ENCODE results near the gene BAHCC1.
A peak's percentile ranks its signal among the peaks of the same experiment; 100 is the strongest.

BAHCC1 gene

DNA sequence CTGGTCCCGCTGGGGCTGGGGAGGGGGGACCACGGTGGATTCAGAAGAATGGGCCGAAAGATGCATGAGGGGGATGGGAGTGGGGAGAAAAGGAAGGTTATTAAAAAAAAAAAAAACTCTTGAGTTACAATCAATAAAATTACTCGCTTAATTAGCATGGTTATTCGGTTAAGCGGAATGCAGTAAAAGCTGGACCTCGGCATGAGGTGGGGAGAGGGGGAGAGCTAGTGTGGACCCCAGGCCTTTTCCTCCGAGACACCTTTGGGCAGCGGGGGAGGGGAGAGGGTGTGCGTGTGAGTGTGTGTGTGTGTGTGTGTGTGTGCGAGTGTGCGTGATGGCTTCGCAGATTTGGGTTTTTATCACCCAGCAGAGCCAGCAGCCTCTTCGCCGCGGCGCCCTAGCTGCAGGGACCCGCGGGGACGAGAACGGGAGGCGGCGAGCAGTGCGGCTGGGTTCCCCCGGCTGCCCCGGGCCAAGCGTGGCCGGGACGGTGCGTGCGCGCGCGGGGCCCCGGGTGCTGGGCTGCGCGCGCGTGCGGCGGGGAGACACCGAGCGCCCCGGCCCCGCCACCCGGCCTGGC lies 3.7 kb downstream of the BAHCC1 start:
- DNase-seq = no peak

DNA sequence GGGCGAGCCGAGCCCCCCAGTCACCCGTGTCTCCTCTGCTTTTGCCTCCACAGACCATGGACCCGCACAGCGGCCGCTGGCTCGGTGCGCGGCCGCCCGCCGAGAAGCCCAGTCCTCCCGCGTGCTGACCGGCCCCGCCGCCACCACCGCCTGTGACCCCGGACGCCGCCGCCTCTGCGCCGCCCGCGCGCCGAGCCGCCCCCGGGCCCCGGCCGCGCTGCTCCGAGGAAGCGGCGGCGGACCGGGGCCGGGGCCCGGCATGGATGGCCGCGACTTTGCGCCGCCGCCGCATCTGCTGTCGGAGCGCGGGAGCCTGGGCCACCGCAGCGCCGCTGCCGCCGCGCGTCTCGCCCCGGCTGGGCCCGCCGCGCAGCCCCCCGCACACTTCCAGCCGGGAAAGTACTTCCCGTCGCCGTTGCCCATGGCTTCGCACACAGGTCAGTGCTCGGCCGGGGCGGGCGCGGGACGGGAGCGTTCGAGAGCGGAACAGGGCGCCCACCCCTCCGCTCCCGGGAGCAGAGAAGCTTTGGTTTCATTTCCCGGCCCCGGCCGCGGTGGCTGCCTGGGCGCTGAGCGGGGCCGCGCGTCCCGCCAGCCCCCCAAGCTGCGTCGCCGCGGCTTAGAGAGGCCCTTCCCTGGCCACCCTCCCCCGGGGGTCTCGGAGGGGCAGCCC lies 4.4 kb downstream of the BAHCC1 start:
- DNase-seq = no peak

DNA sequence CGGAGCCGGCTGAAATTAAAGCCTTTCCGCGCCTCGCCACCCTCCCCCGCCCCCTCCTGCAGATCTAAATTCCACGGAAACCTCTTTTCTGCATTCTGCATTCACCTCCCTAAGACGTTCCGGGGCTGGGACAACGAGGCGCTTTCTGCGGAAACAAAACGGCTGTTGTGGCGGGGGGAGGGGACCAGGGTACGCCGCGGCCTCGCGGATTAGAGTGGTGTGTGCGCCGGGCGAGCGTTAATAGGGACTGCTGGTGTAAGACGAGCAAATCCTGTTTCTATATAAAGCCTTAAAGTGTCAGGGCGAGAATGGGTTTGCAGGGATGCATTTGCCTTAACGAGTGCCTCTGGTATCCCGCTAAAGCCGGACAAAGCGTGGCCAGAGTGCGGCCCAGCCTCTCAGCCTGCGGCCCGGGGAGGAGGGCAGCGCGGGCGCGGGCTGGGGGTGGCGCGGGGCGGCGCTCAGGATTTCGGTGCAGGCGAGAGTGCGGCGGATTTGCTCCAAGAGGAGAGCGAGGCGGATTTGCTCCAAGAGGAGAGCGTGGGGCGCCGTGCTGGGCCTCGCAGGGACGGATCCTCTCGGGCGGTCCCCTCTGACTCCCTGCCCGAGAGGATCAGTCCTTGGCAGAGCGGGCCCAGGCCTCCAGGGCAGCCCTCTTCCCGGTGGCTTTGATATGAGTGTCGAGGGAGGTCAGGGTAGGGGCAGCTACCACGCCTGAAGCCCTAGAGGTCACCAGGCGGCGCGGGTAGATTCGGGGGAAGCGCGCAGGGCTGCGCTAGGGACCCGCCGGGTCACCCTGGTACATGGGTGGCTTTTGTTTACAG lies 5.1 kb downstream of the BAHCC1 start:
- no peak for DNase-seq

DNA sequence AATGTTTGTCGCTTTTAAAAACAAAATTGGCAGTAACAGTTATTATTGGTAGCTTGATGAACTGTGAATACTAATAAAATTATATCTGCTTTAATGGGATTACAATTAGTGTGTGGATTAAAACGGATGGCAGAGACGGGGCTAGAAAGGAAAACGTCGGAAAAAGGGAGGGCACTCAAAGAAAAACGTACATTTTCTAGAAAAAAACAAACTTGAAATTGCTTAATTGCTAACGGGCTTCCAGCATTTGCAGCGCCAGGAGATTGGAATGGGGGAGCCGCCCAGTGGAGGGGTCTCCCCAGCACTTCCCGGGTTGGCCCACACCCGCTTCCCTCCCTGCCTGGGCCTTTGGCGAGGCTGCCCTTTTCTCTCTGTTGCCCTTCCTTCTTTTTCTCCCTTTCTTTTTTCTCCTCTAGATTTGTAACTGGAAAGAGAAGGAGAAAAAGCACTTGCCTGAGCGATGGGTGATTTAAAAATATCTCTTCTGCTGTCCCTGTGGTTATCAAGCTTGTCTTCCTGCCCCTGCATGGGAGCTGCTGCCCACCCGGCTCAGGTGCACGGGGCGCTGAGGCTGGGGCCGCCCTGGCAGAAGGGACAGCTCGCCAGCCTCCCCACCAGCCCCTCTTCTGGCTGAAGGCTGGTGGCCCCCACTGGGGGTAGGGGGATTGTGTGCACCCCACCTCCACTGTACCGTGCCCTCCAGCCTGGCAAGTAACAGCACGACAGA lies 5.9 kb downstream of the BAHCC1 start:
- no peak for DNase-seq

- DNase-seq = no peak
Observed at GRCh38 chr17:81401723-81402529, 6.7 kb downstream of the BAHCC1 start.

GRCh38 chr17:81402530-81402941 lies 7.3 kb downstream of the BAHCC1 start:
- DNase-seq = no peak

DNA sequence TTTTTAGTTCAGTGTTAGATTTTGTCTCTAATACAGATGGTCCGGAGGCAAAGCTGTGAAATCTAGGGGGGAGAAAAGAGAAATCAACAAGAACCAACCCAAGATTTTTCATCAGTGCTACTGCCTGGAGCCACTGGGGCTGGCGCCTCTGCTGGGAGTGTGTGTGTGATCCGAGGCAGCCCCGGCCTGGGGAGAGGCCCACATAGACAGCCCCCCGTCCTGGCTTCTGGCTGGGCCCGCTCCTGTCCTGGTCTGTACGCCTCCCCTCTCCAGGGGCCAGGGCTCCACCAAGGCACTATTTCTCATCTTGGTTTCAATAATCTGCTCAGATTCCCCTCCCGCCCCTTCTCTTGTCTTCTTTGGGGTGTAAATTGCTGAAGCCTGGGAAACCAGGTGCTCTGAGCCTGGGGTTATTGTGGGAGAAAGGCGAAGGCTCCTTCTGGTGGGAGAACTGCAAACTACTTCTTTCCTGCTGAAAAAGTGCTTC lies 7.8 kb downstream of the BAHCC1 start:
- no peak for DNase-seq

DNA sequence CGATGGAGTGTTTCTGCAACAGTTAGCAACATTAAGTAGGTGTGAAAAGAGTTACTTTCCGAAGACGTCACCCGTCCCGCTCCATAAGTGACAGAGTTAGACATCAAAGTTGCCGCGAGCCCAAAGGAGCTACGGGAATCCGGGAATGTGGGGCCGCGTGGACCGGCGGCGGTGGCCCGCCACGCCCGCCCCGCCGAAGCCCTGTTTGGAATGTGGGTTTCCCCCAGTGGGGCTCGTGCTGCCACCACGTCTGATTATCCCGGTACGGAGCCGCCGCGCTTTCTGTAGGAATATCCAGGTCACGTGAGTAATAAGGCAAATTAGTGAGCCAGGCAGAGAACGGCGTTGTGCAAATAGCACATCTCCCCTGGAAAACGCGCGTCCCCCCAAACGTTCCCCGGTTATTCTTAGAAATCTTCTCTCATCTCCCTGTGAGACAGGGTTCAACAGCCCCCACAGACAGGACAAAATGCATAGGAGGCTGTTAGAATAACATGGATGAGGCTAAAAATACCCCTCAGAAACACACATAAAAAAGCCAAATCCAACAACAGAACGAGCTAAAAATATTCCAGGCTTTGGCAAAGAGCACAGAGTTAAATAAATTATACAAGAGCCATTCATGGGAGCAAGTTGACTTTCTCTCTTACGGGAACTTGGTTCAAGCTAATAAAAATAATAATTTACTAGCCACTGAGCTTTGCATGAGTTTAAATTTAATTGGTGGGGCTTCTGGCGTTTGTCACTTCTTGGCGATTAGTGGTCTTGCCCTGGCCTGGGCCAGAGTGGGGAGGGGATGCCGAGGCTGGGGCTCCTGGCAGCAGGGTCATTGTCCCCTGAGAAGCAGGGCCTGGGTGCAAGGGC lies 8.6 kb downstream of the BAHCC1 start:
- no peak for DNase-seq

GRCh38 chr17:81404558-81405165 lies 9.4 kb downstream of the BAHCC1 start:
- no peak for DNase-seq

DNA sequence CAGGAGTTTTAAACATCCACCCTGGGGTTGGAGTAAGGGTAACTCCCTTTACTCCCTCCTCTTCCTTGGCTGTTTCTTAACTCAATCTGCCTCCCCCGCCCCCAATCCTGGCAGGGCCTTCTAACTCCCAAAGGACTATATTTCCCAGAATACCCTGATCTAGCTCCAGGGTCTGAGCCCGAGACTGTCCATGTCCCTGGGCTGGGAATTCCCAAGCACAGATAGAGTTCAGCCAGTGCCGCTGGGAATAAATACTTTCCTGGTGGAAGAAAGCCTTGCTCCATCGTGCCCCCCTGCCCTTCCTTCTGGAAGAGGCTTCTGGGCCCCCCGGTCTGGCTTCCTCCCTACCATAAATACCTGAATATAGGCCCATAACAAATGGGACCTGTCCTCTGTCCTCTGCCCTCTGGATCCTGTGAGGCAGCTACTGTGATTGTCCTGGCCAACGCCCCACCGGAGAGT lies 10.2 kb downstream of the BAHCC1 start:
- DNase-seq = no peak

GRCh38 chr17:81406117-81406953 lies 11.1 kb downstream of the BAHCC1 start:
- DNase-seq = no peak

- DNase-seq = no peak
Observed at GRCh38 chr17:81408049-81408448, 12.8 kb downstream of the BAHCC1 start.

- DNase-seq = no peak
Observed at GRCh38 chr17:81409190-81409935, 14.1 kb downstream of the BAHCC1 start.

- no peak for DNase-seq
Observed at GRCh38 chr17:81410852-81411251, 15.6 kb downstream of the BAHCC1 start.

GRCh38 chr17:81411305-81411704 lies 16.0 kb downstream of the BAHCC1 start:
- no peak for DNase-seq

DNA sequence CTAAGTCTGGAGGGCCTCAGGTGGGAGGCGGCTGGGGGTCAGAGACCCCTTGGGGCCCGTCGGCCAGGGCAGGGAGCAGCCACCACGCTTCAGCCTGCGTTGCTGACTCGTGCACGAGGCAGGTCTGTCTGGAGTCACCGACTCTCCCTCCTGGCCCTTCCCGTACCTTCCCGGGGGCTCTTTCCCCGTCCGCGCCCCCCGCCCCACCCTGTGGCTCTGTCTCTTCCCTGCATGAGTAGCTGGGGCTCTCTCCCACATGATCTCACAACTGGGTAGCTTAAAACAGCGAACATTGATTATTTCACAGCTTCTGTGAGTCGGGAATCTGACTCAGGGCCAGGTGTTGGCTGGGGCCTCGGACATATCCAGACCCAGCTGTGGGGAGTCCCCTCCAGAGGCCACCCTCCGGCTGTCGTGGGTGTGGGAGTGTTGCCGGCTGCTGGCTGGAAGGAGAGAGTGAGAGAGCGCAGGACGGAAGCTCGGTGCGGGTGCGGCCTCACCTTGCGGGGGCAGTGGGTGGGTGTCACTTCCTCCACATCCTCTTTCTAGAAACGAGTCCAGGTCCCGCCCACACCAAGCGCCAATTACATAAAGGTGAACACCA lies 17.3 kb downstream of the BAHCC1 start:
- peak; percentile 53 for DNase-seq

DNA sequence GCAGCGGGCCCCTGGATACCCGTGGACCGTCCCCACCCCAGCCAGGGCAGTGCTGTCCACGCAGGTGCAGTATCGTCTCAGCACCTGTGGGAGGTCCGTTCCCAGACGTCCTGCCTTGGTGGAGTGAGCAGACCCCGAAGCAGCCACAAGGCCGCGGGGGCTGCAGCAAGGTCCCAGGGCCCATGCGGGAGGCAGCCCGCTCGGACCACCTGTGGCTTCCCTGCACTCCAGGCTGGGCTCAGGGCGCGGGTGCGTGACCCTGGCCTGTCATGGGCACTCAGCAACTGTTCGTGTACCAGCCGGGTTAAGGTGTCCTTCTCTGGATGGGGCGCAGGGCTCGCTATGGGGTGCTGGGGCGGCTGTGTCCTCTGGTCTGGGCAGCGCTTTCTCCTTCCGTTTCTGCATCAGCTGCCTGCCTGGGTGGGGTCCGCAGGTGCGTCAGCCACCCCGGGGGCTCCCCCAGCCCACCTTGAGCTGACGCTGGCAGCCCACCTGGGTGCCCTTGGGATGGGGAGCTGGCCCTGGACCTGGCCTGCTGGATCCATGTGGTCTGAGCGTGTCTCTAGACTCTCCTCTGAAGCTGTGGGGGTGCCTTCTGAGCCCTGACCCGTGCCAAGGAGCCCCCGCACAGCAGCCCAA lies 18.4 kb downstream of the BAHCC1 start:
- DNase-seq = no peak

Data from activated CD4-positive, CD25-positive, alpha-beta regulatory T cell treated with anti-CD3 and anti-CD28 coated beads, Interleukin-2, amount 50 U/mL, for 72 hours (primary cell).